Hematopoietic multipotent progenitor cell treated with erythropoietin and hydrocortisone succinate and interleukin-3 and kit ligand, for 15 days (in vitro differentiated cells): ENCODE results near the gene ZRANB3.
"Not testable (repeated sequence)": the region's sequence is repeated elsewhere in the genome, so short reads cannot be mapped to it uniquely, and the experiment has no call there.

Source experiments
- DNase-seq: peaks from one replicate; pipeline ENCODE4 v3.0.0-alpha.2; 2015; ENCODE audit warnings: low spot score

The ZRANB3 gene

DNA sequence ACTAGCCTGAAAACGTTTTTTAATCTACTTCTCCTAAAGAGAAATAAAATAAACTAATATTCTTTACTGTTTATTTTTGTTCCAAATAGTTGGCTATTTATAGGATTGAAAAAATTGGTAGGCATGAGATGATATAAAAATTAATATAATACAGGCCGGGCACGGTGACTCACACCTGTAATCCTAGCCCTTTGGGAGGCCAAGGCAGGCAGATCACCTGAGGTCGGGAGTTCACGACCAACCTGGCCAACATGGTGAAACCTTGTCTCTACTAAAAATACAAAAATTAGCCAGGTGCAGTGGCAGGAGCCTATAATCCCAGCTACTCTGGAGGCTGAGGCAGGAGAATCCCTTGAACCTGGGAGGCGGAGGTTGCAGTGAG is 409.4 kb downstream of the ZRANB3 start:
- DNase-seq = not testable (repeated sequence)

DNA sequence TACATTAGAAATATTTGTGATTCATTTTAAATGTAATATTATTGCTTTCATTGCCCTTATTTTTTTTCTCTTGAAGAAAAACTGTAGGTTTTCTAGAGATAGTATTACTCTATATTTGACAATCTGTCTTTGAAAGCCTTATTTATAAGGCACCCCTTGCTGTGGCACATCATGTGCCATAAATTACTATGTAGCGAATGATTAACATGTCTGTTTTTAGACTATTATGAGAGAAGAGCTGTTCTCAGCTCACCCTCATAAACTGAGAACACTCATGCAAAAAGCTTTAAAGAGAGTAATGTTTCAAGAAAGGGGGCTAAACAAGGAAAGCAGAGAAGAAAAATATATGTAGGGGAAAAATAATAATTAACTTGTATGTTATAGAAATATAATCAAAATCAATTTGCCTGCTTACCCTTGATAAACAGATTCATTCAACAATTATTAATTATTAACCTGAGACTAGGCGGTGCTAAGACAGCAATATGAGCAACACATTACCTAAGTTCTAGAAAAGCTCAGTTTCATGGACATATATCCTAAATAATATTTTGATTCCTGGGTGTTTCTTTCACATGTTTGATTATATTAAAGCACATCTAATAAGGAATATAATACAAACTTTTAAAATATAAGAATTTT is 409.9 kb downstream of the ZRANB3 start:
- DNase-seq = no peak

GRCh38 chr2:135119582-135119981 is 411.4 kb downstream of the ZRANB3 start:
- DNase-seq = no peak

- DNase-seq = no peak
These were observed 417.7 kb downstream of the ZRANB3 start for GRCh38 chr2:135113322-135113721.

DNA sequence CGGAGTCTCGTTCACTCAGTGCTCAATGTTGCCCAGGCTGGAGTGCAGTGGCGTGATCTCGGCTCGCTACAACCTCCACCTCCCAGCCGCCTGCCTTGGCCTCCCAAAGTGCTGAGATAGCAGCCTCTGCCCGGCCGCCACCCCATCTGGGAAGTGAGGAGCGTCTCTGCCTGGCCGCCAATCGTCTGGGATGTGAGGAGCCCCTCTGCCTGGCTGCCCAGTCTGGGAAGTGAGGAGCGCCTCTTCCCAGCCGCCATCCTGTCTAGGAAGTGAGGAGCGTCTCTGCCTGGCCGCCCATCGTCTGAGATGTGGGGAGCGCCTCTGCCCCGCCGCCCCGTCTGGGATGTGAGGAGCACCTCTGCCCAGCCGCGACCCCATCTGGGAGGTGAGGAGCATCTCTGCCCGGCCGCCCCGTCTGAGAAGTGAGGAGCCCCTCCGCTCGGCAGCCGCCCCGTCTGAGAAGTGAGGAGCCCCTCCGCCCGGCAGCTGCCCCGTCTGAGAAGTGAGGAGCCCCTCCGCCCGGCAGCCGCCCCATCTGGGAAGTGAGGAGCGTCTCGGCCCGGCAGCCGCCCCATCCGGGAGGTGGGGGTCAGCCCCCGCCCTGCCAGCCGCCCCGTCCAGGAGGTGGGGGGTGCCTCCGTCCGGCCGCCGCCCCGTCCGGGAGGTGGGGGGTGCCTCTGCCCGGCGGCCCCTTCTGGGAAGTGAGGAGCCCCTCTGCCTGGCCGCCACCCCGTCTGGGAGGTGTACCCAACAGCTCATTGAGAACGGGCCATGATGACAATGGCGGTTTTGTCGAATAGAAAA is 425.3 kb downstream of the ZRANB3 start:
- DNase-seq = not testable (repeated sequence)

- DNase-seq = no peak
These were observed 427.2 kb downstream of the ZRANB3 start for GRCh38 chr2:135103843-135104242.

DNA sequence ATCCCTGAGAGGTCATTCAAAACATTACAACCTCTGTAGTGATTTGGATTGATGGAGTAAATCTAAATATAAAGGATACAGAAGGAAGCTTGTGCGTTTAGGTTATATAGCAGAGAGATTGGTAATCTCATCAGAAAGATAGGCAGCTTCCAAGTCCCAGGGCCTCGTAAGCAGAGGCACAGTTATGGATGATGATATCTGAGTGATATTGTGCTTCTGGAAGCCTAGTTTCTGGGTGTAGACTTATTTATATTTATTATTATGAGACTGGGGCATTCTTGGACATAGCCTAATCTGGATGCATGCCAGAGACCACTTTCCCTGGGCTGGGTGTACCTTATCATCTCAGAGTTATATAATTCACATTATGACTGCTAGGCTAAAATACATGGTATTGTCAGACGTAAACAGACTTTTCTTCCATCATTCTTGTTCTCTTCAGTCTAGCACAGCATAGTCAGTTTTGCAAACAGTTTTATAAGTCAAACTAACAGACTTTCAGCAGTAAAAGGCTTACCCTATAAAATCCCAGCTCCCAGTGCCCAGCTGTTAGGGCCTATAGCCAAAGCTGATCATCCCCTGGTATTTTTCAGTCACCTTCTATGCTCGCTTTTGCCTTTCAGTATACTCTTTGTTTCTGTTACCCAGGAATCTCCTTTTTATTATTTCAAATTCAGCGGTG is 431.1 kb downstream of the ZRANB3 start:
- no peak for DNase-seq

DNA sequence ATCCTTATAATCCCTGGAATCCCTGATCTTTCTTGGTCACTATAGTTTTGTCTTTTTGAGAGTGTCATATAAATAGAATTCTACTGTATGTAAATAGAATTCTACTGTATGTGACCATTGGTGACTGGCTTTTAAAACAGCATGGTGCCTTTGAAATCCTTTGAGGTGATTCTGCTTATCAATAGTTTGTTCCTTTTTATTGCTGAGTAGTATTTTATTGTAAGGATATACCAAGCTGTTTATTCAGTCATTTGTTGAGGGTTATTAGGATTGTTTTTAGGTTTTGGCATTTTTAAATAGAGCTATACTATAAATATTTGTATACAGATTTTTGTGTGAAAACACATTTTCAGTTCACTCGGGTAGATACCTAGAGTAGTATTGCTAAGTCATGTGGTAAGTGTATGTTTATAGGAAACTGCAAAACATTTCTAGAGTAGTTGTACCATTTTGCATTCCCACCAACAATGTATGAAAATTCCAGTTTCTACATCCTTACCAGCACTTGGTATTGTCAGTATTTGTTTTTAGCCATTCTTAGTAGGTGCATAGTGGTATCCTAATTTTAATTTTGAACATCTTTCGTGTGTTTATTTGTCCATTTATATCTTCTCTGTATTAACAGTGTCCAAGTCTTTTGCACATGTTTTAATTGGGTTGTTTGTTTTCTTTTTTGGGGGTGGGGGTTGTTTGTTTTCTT is 433.3 kb downstream of the ZRANB3 start:
- no peak for DNase-seq

- DNase-seq = no peak
These were observed 434.2 kb downstream of the ZRANB3 start for GRCh38 chr2:135096665-135097446.

DNA sequence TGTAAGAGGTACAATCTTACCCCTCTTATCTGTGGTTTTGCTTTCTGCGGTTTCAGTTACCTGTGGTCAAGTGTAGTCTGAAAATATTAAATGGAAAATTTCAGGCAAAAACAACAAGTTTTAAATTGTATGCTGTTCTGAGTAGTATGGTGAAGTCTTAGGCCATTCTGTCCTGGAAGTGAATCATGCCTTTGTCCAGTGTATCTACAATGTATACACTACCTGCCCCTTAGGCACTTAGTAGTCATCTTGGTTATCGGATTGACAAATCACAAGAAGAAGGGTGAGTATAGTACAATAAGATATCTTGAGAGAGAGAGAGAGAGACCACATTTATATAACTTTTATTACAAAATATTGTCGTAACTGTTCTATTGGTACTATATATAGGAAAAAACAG is 435.4 kb downstream of the ZRANB3 start:
- no peak for DNase-seq

- no peak for DNase-seq
These were observed 436.5 kb downstream of the ZRANB3 start for GRCh38 chr2:135094508-135094907.

GRCh38 chr2:135093670-135094330 is 437.2 kb downstream of the ZRANB3 start:
- no peak for DNase-seq

- DNase-seq = no peak
These were observed 437.8 kb downstream of the ZRANB3 start for GRCh38 chr2:135093193-135093592.

DNA sequence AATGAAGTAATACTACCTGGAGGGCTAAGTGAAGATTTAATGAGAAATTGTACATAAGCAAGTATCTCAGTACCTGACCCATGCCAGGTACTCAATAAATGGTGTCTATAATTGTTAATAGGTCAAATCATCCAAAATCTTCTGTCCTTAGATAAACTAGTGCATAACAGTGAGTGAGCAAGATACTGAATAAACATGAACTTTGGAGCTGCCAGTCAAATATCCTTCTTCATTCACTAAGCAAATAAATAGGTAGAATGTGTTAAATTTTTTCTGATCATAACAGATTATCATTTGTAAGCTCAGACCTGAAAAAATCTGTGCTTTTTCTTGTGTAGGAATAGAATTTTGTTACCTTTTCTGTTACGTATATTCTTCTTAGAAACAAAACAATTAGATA is 439.3 kb downstream of the ZRANB3 start:
- no peak for DNase-seq

- DNase-seq = not testable (repeated sequence)
These were observed 441.4 kb downstream of the ZRANB3 start for GRCh38 chr2:135089597-135089996.
